Heart right ventricle (tissue), 16 donors: ENCODE measurements around the gene NAPB. TPM values are rescaled to one million over a fixed set of nuclear protein-coding genes. Genes with fewer than 3 reads are reported as not detected.

Source experiments
- ATAC-seq, 8 donors: fragments of 200-7000 bp; cut with Tn5 transposase; one replicate each; pipeline ENCODE4 v1.9.1; 2020; ENCODE audit warnings: mild to moderate bottlenecking in 8 of 8, moderate library complexity in 8 of 8, moderate number of reproducible peaks in 1 of 8
- DNase-seq, 2 donors: peaks; one replicate each; pipeline ENCODE4 v3.0.0-alpha.2; 2020
- H3K27ac ChIP-seq, 10 donors: fragments of 200-600 bp; sonication (generic) in 2 of 10; one replicate each; pipeline versions ENCODE4 v1.5.0 to v1.8.0; 2020 to 2022; ENCODE audit warnings: mild to moderate bottlenecking in 3 of 10
- H3K27me3 ChIP-seq, 7 donors: fragments of 200-600 bp; one replicate each; pipeline ENCODE4 v1.8.0; 2021 to 2022; ENCODE audit warnings: mild to moderate bottlenecking in 2 of 7
- H3K36me3 ChIP-seq, 9 donors: fragments of 200-600 bp; sonication (generic) in 1 of 9; one replicate each; pipeline versions ENCODE4 v1.5.0 to v1.8.0; 2020 to 2022; ENCODE audit warnings: mild to moderate bottlenecking in 2 of 9
- H3K4me1 ChIP-seq, 9 donors: fragments of 200-600 bp; sonication (generic) in 1 of 9; one replicate each; pipeline versions ENCODE4 v1.5.0 to v1.8.0; 2020 to 2022; ENCODE audit warnings: mild to moderate bottlenecking in 4 of 9
- H3K4me3 ChIP-seq, 10 donors: fragments of 200-600 bp; sonication (generic) in 2 of 10; one replicate each; pipeline versions ENCODE4 v1.5.0 to v1.8.0; 2020 to 2022; ENCODE audit warnings: mild to moderate bottlenecking in 7 of 10, moderate library complexity in 2 of 10
- H3K9me3 ChIP-seq, 11 donors: fragments of 200-600 bp in 10 of 11; sonication (generic) in 2 of 11; one replicate each; pipeline versions ENCODE4 v1.5.0 to v1.8.0; 2013 to 2022; ENCODE audit warnings: mild to moderate bottlenecking in 2 of 11, control low read depth in 1 of 11, moderate library complexity in 1 of 11
- CTCF ChIP-seq, 9 donors: fragments of 200-600 bp; sonication (generic) in 2 of 9; IDR thresholded peaks; one replicate each; pipeline versions ENCODE4 v1.5.0 to v1.8.0; 2021 to 2022; ENCODE audit warnings: antibody characterized with exemption in 9 of 9, mild to moderate bottlenecking in 5 of 9, moderate library complexity in 1 of 9
- WGBS, 2 donors: extraction: QIAGEN DNeasy Blood & Tissue Kit; methylation state at CpG; one replicate each; pipeline ENCODE4 v1.1.7; 2013; ENCODE audit warnings: inconsistent platforms in 1 of 2; 5-methylcytosine and 5-hydroxymethylcytosine counted together
- intact Hi-C, 10 donors: fragments of 100-400 bp; cut with DNase I; formaldehyde crosslinking; loops; one replicate each; pipeline versions ENCODE4 v1.11.1 to v1.14.2; 2022
- polyA plus RNA-seq, 2 donors: library from polyadenylated mRNA; stranded (reverse); fragments of 200-250 nt; gene quantifications; one replicate each; pipeline ENCODE4 v1.2.3, GENCODE V29; 2013
- total RNA-seq, 10 donors: library from RNA; stranded (reverse); fragmentation: NEBNext Ultra II Directional in 3 of 10; extraction: Animal tissue kit (Norgen Biotek cat#: 25700) in 3 of 10; gene quantifications; one replicate each; pipeline versions ENCODE4 v1.2.1 to v1.2.4, GENCODE V29; 2021 to 2023
- donor health status: Arrhythmogenic right ventricular cardiomyopathy.
- donor health status: ischemic (EF 13 %, LVEDD 7.1; RV severe dilation, severe dysfunction).
- donor health status: healthy with polysubstance abuse.
- donor health status: DM: no; HTN: yes; CAD: no.
- donor health status: DM: no; HTN: no; CAD: no.
- donor health status: ischemic (EF 25% LVEDD 6.9; RV normal size, moderate dysfunction).
- donor health status: ischemic (EF 25% LVEDD 5.7; RV mildly dilated, moderate dysfunction).
- donor health status: healthy.
- donor health status: DM: yes; HTN: yes; CAD: no.
- donor health status: Ischemic cardiomyopathy.
- donor health status: ischemic (EF 35%, LVEDD 5.7; RV mildly dilated, moderate dysfunction).
- donor health status: nonischemic (EF 11% LVEDD 7.7; RV severe dilation, severe dysfunction).
- donor health status: DM: yes; HTN: yes; CAD: no.
- donor health status: PGD.
- donor health status: ischemic (EF 29% LVEDD 5.4; RV normal size, mild dysfunction).
- donor health status: nonischemic (EF 23%, LVEDD 6.1; RV moderate dilation, normal function).

Gene NAPB
- total and polyA plus RNA-seq, 12 donors = 2.1 to 7.2 (median 5.9) TPM

- H3K36me3 ChIP-seq = peaks cover 0 to 61% (median 19%) of the 10 kb centered on the region in 9 donors
- intact Hi-C loops = no loop called here
- peaks cover 2 to 48% (median 25%) of the 10 kb centered on the region in 9 donors for H3K4me1 ChIP-seq
- no peaks in the 10 kb centered on the region for H3K9me3 ChIP-seq
- peak in 1 of 2 donors; percentile 37 for DNase-seq
- WGBS, 2 donors = 66 to 81% methylated on average over 2 of the region's 2 CpGs
- H3K27me3 ChIP-seq = no peaks in the 10 kb centered on the region
- no peak for TF ChIP-seq CTCF (IDR thresholded peaks at IDR 0.05)
- ATAC-seq = peak in 6 of 8 donors; percentile 51 to 73 (median 54)
- peak overlapping the region in 5 of 10 donors; percentile 19 to 73 (median 40) for H3K27ac ChIP-seq
- H3K4me3 ChIP-seq = no peak overlapping the region
Measured at GRCh38 chr20:23397961-23398360, 23.3 kb downstream of the NAPB start.

- H3K27me3 ChIP-seq = no peaks in the 10 kb centered on the region
- 41 to 46% methylated on average over 6 of the region's 6 CpGs for WGBS, 2 donors
- no peak for DNase-seq
- intact Hi-C loops = no loop called here
- H3K36me3 ChIP-seq = peaks cover 0 to 62% (median 19%) of the 10 kb centered on the region in 9 donors
- peak overlapping the region in 4 of 10 donors; percentile 7 to 73 (median 44) for H3K27ac ChIP-seq
- no peak for TF ChIP-seq CTCF (IDR thresholded peaks at IDR 0.05)
- no peaks in the 10 kb centered on the region for H3K9me3 ChIP-seq
- no peak overlapping the region for H3K4me3 ChIP-seq
- peak in 4 of 8 donors; percentile 23 to 35 (median 26) for ATAC-seq
- peaks cover 2 to 44% (median 25%) of the 10 kb centered on the region in 9 donors for H3K4me1 ChIP-seq
Measured at GRCh38 chr20:23396950-23397627, 24.2 kb downstream of the NAPB start.

GRCh38 chr20:23393996-23394775 lies 27.1 kb downstream of the NAPB start:
- peaks cover 0 to 78% (median 24%) of the 10 kb centered on the region in 9 donors for H3K36me3 ChIP-seq
- ATAC-seq (no peak), DNase-seq (no peak)
- intact Hi-C loops = no loop called here
- H3K9me3 ChIP-seq = no peaks in the 10 kb centered on the region
- no peaks in the 10 kb centered on the region for H3K27me3 ChIP-seq
- no peak for TF ChIP-seq CTCF (IDR thresholded peaks at IDR 0.05)
- 96 to 100% methylated on average over 4 of the region's 4 CpGs for WGBS, 2 donors
- no peak overlapping the region for H3K27ac ChIP-seq
- no peak overlapping the region for H3K4me3 ChIP-seq
- H3K4me1 ChIP-seq = peaks cover 2 to 25% (median 19%) of the 10 kb centered on the region in 9 donors

- ATAC-seq = no peak
- H3K36me3 ChIP-seq = peaks cover 0 to 99% (median 24%) of the 10 kb centered on the region in 9 donors
Measured at GRCh38 chr20:23391707-23392310, 29.5 kb downstream of the NAPB start.

More at GRCh38 chr20:23391707-23392310, 29.5 kb downstream of the NAPB start:
- H3K9me3 ChIP-seq = no peaks in the 10 kb centered on the region
- no peak overlapping the region for H3K4me3 ChIP-seq
- 95 to 96% methylated on average over 4 of the region's 4 CpGs for WGBS, 2 donors
- TF ChIP-seq CTCF (IDR thresholded peaks at IDR 0.05) = no peak
- no peaks in the 10 kb centered on the region for H3K27me3 ChIP-seq
- H3K27ac ChIP-seq = no peak overlapping the region
- no peak for DNase-seq
- peaks cover 1 to 6% (median 3%) of the 10 kb centered on the region in 9 donors for H3K4me1 ChIP-seq
- intact Hi-C loops = no loop called here
